Transverse colon (tissue), 4 donors: ENCODE measurements around the gene SPATA6.
"Not testable (repeated sequence)": the region's sequence is repeated elsewhere in the genome, so short reads cannot be mapped to it uniquely, and the experiment has no call there.

Experiments used
- EP300 ChIP-seq: sonication (generic); formaldehyde crosslinking; IDR thresholded peaks from one replicate; pipeline ENCODE4 v1.6.1; 2017; ENCODE audit warnings: antibody characterized with exemption, low read depth
- POLR2A ChIP-seq: fragments of 450-650 bp; IDR thresholded peaks from one replicate; pipeline ENCODE4 v1.6.1; 2016; ENCODE audit warnings: antibody characterized with exemption, mild to moderate bottlenecking, moderate library complexity
- POLR2AphosphoS5 ChIP-seq, 3 donors: sonication (generic); formaldehyde crosslinking; IDR thresholded peaks; one replicate each; pipeline ENCODE4 v1.6.1; 2016; ENCODE audit warnings: antibody characterized with exemption in 3 of 3
- TF ChIP-seq, protein P1 (sequence below), 5 experiments: fragments of 200-600 bp in 3 of 5; fragments of 450-650 bp in 2 of 5; sonication (generic) in 3 of 5; IDR thresholded peaks; 1 replicate in 2 of 5; 2 replicates in 3 of 5; pipeline ENCODE4 v1.5.1; 2016 to 2017; ENCODE audit warnings: antibody characterized with exemption in 5 of 5, inconsistent platforms in 3 of 5, mild to moderate bottlenecking in 2 of 5, moderate library complexity in 1 of 5

DNA sequence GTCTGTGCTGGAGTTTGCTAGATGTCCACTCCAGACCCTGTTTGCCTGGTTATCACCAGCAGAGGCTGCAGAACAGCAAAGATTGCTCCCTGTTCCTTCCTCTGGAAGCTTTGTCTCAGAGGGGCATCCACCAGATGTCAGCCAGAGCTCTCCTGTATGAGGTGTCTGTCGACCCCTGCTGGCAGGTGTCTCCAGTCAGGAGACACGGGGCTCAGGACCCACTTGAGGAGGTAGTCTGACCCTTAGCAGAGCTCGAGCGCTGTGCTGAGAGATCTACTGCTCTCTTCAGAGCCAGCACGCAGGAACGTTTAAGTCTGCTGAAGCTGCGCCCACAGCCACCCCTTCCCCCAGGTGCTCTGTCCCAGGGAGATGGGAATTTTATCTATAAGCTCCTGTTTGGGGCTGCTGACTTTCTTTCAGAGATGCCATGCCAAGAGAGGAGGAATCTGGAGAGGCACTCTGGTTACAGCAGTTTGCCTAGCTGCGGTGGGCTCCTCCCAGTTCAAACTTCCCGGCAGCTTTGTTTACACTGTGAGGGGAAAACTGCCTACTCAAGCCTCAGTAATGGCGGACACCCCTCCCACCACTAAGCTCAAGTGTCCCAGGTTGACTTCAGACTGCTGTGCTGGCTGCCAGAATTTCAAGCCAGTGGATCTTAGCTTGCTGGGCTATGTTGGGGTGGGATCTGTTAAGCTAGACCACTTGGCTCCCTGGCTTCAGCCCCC is 187.1 kb downstream of the SPATA6 start:
- TF ChIP-seq, protein P1, sequence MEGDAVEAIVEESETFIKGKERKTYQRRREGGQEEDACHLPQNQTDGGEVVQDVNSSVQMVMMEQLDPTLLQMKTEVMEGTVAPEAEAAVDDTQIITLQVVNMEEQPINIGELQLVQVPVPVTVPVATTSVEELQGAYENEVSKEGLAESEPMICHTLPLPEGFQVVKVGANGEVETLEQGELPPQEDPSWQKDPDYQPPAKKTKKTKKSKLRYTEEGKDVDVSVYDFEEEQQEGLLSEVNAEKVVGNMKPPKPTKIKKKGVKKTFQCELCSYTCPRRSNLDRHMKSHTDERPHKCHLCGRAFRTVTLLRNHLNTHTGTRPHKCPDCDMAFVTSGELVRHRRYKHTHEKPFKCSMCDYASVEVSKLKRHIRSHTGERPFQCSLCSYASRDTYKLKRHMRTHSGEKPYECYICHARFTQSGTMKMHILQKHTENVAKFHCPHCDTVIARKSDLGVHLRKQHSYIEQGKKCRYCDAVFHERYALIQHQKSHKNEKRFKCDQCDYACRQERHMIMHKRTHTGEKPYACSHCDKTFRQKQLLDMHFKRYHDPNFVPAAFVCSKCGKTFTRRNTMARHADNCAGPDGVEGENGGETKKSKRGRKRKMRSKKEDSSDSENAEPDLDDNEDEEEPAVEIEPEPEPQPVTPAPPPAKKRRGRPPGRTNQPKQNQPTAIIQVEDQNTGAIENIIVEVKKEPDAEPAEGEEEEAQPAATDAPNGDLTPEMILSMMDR (IDR thresholded peaks at IDR 0.05) = not testable (repeated sequence)
- TF ChIP-seq POLR2AphosphoS5 (IDR thresholded peaks at IDR 0.05); EP300; POLR2A: not testable (repeated sequence)
